ENCODE measurements around the gene KRTCAP2.

- TF ChIP-seq SIN3A (IDR thresholded peaks at IDR 0.05; ENCODE audit: borderline replicate concordance, low read depth, low read length) = no peak
- TF ChIP-seq EP300 (IDR thresholded peaks at IDR 0.05; ENCODE audit: borderline replicate concordance in 1 of 2, low read depth in 1 of 2, low read length in 1 of 2) = no peak
- TF ChIP-seq, protein P1, sequence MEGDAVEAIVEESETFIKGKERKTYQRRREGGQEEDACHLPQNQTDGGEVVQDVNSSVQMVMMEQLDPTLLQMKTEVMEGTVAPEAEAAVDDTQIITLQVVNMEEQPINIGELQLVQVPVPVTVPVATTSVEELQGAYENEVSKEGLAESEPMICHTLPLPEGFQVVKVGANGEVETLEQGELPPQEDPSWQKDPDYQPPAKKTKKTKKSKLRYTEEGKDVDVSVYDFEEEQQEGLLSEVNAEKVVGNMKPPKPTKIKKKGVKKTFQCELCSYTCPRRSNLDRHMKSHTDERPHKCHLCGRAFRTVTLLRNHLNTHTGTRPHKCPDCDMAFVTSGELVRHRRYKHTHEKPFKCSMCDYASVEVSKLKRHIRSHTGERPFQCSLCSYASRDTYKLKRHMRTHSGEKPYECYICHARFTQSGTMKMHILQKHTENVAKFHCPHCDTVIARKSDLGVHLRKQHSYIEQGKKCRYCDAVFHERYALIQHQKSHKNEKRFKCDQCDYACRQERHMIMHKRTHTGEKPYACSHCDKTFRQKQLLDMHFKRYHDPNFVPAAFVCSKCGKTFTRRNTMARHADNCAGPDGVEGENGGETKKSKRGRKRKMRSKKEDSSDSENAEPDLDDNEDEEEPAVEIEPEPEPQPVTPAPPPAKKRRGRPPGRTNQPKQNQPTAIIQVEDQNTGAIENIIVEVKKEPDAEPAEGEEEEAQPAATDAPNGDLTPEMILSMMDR (IDR thresholded peaks at IDR 0.05) = no peak
- TF ChIP-seq POLR2AphosphoS5 (IDR thresholded peaks at IDR 0.05; ENCODE audit: low read depth, low read length) = no peak
- no peak for TF ChIP-seq EZH2phosphoT487 (IDR thresholded peaks at IDR 0.05; ENCODE audit: borderline replicate concordance, low read depth)
- no peak for TF ChIP-seq USF2 (IDR thresholded peaks at IDR 0.05; ENCODE audit: borderline replicate concordance, low read depth, low read length)
These were observed 32.5 kb downstream of the KRTCAP2 start for GRCh38 chr1:155140630-155140953.
